Left colon (tissue), 2 donors: ENCODE data around the gene CYP26B1. TPM values are rescaled to one million over a fixed set of nuclear protein-coding genes. Genes with fewer than 3 reads are reported as not detected.
A peak's percentile ranks its signal among the peaks of the same experiment; 100 is the strongest.

Experiments
- ATAC-seq: fragments of 200-7000 bp; cut with Tn5 transposase; one replicate; pipeline ENCODE4 v1.9.1; 2020; ENCODE audit warnings: mild to moderate bottlenecking, moderate library complexity
- DNase-seq, 2 donors: peaks; one replicate each; pipeline ENCODE4 v3.0.0-alpha.2; 2020
- intact Hi-C, 2 donors: fragments of 100-400 bp; cut with DNase I in 1 of 2; cut with micrococcal nuclease in 1 of 2; formaldehyde crosslinking; loops; one replicate each; pipeline versions ENCODE4 v1.11.2 to v1.14.0; 2022; cut with DNase I, micrococcal nuclease
- total RNA-seq, 2 donors: library from RNA; stranded (reverse); fragmentation: NEBNext Ultra II Directional; extraction: Animal tissue kit (Norgen Biotek cat#: 25700); gene quantifications; one replicate each; pipeline ENCODE4 v1.2.1, GENCODE V29; 2021
- donor health status: DM: no; HTN: no; CAD: no.
- donor health status: DM: yes; HTN: yes; CAD: no.

CYP26B1 gene
- total RNA-seq, 2 donors from 2014 or later = 1.6 to 2.1 TPM

GRCh38 chr2:72157871-72158771 lies 10.5 kb upstream of the CYP26B1 start:
- intact Hi-C loops = loop anchor here in 1 of 2 donors (10.0 kb wide), 1 partner anchor 417 kb away; no protein-coding TSS in a partner anchor
- ATAC-seq (no peak), DNase-seq (no peak)

DNA sequence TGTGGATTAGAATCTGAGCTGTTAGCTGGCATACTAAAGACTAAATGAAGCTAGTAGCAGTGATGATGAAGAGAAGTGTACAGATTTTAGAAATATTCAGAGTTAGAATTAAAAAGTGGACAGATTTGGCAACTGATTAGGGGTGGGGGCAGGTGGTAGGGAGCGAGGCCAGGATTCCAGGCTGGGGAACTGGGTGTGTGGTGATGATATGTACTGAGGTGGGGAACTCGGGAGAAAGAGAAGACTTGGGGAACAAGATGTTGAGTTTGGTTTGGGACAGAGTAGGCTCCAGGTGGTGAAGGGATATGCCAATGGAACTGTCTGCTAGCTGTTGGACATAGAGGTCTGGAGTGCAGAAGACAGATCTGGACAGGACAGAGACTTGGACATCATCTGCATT lies 9.2 kb upstream of the CYP26B1 start:
- ATAC-seq = no peak
- no peak for DNase-seq
- intact Hi-C loops = loop anchor here in 1 of 2 donors (10.0 kb wide), 1 partner anchor 418 kb away; no protein-coding TSS in a partner anchor

DNA sequence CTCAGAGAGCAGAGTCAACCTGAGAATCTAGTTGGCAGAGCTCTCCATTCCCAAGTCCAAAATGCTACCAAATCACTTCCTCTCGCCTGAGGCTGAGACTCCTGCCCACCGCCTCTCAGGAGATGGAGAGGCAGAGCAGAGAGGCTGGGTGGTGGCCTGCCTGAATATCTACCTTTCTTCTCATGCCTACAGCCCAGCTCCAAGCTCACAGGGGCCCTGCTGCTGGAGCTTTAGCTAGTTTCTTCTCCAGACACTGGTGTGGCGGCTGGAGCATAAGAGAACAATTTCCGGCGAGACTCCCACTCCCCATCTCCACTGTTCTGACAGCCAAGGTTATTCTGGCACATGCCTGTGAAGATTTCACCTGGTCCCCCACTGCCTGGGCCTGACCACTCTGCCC lies 8.1 kb upstream of the CYP26B1 start:
- ATAC-seq (no peak), DNase-seq (no peak)
- intact Hi-C loops = loop anchor here in 1 of 2 donors (10.0 kb wide), 1 partner anchor 419 kb away; no protein-coding TSS in a partner anchor

DNA sequence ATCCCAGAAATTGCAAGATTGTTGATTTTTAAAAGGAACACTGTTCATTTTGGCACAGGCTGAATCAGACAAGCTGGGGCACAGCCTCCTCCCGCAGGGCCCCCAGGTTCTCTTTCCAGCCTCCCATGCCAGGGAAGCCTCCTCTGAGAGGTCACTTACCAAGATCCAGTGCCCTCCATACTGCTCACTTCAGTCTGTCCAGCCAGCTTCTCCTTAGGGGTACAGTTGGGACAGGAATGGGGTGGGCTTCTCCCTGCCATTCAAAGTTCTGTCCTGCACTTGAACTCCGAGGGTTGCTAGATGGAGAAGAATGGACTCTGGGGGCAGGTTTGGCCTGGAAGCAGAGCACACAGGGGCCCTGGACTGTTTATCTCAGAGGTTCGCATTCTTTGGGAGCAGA lies 7.5 kb upstream of the CYP26B1 start:
- intact Hi-C loops = loop anchor here in 1 of 2 donors (10.0 kb wide), 1 partner anchor 420 kb away; no protein-coding TSS in a partner anchor
- DNase-seq = no peak
- ATAC-seq = no peak

GRCh38 chr2:72154386-72154975 lies 6.8 kb upstream of the CYP26B1 start:
- DNase-seq = peak in 1 of 2 donors; percentile 8
- ATAC-seq = no peak
- intact Hi-C loops = loop anchor here in 1 of 2 donors (5.0 to 10.0 kb wide), 3 partner anchors 420 to 607 kb away; no protein-coding TSS in a partner anchor

- ATAC-seq (no peak), DNase-seq (no peak)
- intact Hi-C loops = loop anchor here in 1 of 2 donors (5.0 to 10.0 kb wide), 3 partner anchors 421 to 607 kb away; no protein-coding TSS in a partner anchor
These were observed 6.3 kb upstream of the CYP26B1 start for GRCh38 chr2:72153924-72154323.

GRCh38 chr2:72153026-72153791 lies 5.5 kb upstream of the CYP26B1 start:
- DNase-seq = peak in 1 of 2 donors; percentile 15
- intact Hi-C loops = loop anchor here in 1 of 2 donors (5.0 to 10.0 kb wide), 3 partner anchors 422 to 606 kb away; no protein-coding TSS in a partner anchor
- no peak for ATAC-seq

GRCh38 chr2:72150861-72151356 lies 3.2 kb upstream of the CYP26B1 start:
- peak; percentile 36 for ATAC-seq
- DNase-seq = peak in 1 of 2 donors; percentile 8

GRCh38 chr2:72150157-72150860 lies 2.6 kb upstream of the CYP26B1 start:
- intact Hi-C loops = loop anchor here in 1 of 2 donors (1.0 to 10.0 kb wide), 4 partner anchors 226 to 603 kb away; no protein-coding TSS in a partner anchor
- DNase-seq = peak; percentile 63 to 77
- peak; percentile 83 for ATAC-seq

More at GRCh38 chr2:72150861-72151356, 3.2 kb upstream of the CYP26B1 start:
- intact Hi-C loops = loop anchor here in 1 of 2 donors (1.0 to 10.0 kb wide), 4 partner anchors 227 to 604 kb away; no protein-coding TSS in a partner anchor

GRCh38 chr2:72149556-72150156 lies 2.0 kb upstream of the CYP26B1 start:
- ATAC-seq = peak; percentile 59
- DNase-seq = peak; percentile 25 to 41
- intact Hi-C loops = loop anchor here (1.0 to 10.0 kb wide), 5 partner anchors 225 to 602 kb away; no protein-coding TSS in a partner anchor

DNA sequence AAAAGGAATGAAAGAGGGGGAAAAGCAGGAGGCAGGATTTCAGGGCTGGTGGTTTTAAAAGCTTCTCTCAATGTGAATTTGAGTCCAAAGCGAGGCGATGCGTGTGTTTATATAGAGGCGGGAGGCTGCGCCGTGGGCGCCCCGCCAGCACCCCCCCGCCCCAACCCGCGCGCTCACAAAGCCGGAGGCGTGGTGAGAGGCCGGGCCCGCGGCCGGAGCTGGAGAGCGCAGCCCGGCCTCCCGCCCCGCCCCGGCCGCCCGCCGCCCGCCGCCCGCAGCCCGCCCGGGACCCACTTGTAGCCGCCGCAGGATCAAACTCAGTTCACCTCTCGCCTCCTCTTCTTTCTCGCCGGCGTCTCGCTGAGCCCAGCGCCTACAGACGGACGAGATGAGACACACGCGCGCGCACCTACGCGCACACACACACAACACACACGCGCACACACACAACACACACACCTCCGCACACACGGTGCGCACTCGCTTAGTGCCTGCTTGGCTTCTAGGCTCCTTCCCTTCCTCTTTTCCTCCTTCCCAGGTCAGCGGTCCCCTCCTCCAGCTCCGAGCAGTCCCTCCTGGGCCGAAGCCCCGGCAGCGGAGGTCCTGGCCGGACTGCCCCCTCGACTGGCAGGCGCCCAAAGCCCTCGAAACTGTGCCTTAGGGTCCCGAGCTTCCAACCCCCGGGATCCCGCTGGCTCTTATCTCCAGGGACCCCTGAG lies 1.3 kb upstream of the CYP26B1 start:
- intact Hi-C loops = loop anchor here in 1 of 2 donors (10.0 kb wide), 1 partner anchor 594 kb away; no protein-coding TSS in a partner anchor
- ATAC-seq (peak; percentile 43), DNase-seq (peak; percentile 29 to 48)

- ATAC-seq (no peak), DNase-seq (peak in 1 of 2 donors; percentile 9)
- intact Hi-C loops = loop anchor here in 1 of 2 donors (10.0 kb wide), 1 partner anchor 593 kb away; no protein-coding TSS in a partner anchor
These were observed 558 bp upstream of the CYP26B1 start for GRCh38 chr2:72148003-72148836.

DNA sequence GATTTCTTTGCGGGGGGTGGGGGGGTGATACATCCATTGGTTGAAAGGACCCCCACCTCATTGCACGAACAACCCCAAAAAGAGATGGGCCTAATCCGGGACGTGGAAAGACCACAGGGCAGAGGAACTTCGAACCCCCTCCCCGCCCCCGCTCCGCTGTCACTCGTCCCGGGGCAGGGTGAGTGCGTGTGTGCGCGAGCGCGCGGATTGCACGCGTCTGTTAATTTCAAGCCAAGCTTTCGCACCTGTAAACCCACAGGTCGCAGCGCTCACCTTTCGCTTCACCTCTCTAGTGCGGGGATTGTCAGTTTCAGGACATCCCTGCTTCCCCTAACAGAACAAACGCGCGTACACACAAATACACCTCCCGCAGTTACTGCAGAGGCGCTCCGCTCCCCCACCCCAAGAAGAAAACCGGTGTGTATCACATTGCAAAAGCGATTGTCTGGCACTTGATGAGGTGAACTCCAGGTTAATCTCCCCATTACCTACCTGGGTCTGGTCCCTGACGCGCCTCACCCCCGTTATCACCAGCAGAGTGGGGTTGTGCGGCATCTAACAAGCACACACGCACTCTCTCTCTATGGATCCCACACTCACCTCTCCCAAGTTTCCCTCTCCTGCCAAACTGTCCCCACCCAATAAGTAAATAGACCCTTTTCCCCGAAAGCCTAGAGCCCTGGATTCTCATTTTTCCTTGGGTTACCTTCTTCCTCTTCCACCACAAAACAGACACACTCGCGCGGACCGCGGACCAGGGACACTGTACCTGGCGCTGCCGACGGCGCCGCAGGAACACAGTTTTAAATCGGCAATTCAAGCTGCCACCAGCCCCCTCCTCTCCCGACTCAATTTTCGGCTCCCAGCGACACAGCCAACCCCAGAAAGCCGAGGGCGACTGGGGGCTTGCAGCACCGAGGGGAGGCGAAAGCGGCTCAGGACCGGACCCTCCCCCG lies 1.0 kb downstream of the CYP26B1 start:
- DNase-seq (peak; percentile 17 to 23), ATAC-seq (no peak)
- intact Hi-C loops = loop anchor here in 1 of 2 donors (10.0 kb wide), 1 partner anchor 592 kb away; no protein-coding TSS in a partner anchor

DNA sequence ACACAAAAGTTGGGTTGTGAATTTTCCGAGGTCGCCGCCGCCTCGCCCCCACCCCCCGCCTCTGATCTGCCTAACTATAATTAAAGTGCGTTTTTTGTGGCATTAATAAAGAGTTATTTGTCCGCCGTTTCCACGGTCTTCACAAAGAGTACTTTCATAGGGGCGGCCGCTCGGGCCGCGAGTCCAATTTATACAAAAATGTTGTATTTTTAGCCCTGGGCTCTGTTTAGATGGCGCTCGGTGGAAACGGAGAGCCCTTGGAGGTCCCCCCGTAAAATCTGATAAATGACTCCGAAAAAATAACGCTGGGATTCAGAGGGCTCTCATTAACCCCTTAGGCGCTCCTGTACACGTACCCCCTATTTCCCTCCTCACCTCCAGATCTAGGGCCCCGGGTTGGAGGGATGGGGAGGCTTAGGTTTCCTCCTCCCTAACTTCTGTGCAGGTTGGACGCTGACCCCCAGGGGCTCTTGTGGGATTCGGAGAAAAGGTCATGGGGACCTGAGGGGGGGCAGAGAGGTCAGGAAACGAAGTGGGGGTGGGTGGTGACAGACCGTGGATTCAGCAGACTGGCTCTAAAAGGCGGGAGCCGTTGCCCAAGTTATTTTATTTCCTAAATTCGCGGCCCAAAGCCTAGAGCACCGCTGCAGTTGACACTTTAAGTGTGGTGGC lies 1.9 kb downstream of the CYP26B1 start:
- intact Hi-C loops = loop anchor here in 1 of 2 donors (10.0 kb wide), 1 partner anchor 591 kb away; no protein-coding TSS in a partner anchor
- peak; percentile 6 to 20 for DNase-seq
- ATAC-seq = no peak
